Stomach smooth muscle (tissue), 2 donors: Measurements from ENCODE around the gene TNFRSF12A.

Source experiments
- H3K27ac ChIP-seq: one replicate; pipeline ENCODE4 v1.7.0; 2013; ENCODE audit warnings: mild to moderate bottlenecking, low read length, inconsistent platforms
- H3K27me3 ChIP-seq, 2 donors: one replicate each; pipeline ENCODE4 v1.7.0; 2013; ENCODE audit warnings: low read length in 2 of 2; ENCODE audit not compliant: insufficient read depth in 2 of 2, control insufficient read depth in 1 of 2
- H3K36me3 ChIP-seq, 2 donors: one replicate each; pipeline ENCODE4 v1.7.0; 2013; ENCODE audit warnings: low read length in 2 of 2; ENCODE audit not compliant: control insufficient read depth in 2 of 2, insufficient read depth in 2 of 2
- H3K4me1 ChIP-seq: one replicate; pipeline ENCODE4 v1.7.0; 2013; ENCODE audit warnings: low read length; ENCODE audit not compliant: control insufficient read depth, insufficient read depth
- H3K4me3 ChIP-seq, 2 donors: one replicate each; pipeline ENCODE4 v1.7.0; 2013; ENCODE audit warnings: low read length in 2 of 2
- H3K9ac ChIP-seq, 2 donors: one replicate each; pipeline ENCODE4 v1.7.0; 2013; ENCODE audit warnings: low read length in 2 of 2, mild to moderate bottlenecking in 1 of 2
- H3K9me3 ChIP-seq, 2 donors: one replicate each; pipeline ENCODE4 v1.7.0; 2013; ENCODE audit warnings: low read length in 2 of 2; ENCODE audit not compliant: control insufficient read depth in 2 of 2
- donor health status: healthy.
- donor health status: Pancreatic carcinoma.

Gene TNFRSF12A

DNA sequence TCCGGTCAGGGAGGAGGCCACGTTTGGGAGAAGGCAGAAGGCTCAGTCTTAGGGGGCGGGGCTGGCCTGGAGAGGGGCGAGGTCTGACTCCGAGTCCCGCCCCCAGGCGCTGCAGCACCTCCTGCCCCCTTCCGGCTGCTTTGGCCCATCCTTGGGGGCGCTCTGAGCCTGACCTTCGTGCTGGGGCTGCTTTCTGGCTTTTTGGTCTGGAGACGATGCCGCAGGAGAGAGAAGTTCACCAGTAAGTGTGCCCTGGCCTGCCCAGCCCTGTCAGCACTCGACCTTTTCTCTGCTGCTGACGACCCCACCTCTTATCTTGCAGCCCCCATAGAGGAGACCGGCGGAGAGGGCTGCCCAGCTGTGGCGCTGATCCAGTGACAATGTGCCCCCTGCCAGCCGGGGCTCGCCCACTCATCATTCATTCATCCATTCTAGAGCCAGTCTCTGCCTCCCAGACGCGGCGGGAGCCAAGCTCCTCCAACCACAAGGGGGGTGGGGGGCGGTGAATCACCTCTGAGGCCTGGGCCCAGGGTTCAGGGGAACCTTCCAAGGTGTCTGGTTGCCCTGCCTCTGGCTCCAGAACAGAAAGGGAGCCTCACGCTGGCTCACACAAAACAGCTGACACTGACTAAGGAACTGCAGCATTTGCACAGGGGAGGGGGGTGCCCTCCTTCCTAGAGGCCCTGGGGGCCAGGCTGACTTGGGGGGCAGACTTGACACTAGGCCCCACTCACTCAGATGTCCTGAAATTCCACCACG lies 1.5 kb downstream of the TNFRSF12A start:
- H3K4me1 ChIP-seq = peaks cover 40% of the 10 kb centered on the region
- peak overlapping the region; percentile 47 to 99 for H3K9ac ChIP-seq
- H3K9me3 ChIP-seq = no peaks in the 10 kb centered on the region
- H3K27me3 ChIP-seq = peaks cover 15 to 18% of the 10 kb centered on the region in 2 donors
- H3K4me3 ChIP-seq = peak overlapping the region; percentile 89 to 96
- peaks cover 4 to 5% of the 10 kb centered on the region in 2 donors for H3K36me3 ChIP-seq
- peak overlapping the region; percentile 93 for H3K27ac ChIP-seq

DNA sequence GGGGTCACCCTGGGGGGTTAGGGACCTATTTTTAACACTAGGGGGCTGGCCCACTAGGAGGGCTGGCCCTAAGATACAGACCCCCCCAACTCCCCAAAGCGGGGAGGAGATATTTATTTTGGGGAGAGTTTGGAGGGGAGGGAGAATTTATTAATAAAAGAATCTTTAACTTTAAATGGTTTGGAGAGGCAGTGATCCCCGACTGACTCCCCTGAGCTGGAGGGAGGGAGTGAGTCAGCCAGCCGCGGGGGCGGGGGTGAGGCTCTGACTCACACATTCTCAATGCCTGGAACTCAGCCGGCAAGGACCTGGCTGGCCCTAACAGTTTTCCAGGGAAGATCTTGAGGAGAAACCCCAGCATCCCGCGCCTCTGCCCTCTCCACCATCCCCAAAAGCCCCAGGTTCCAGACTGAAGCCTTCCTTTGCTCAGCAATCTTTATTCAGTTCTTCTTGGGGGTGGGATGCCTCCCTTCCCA lies 2.1 kb downstream of the TNFRSF12A start:
- Histone ChIP-seq H3K36me3 (peaks cover 9 to 11% of the 10 kb centered on the region in 2 donors), H3K27ac (peak overlapping the region; percentile 93), H3K27me3 (peaks cover 12 to 15% of the 10 kb centered on the region in 2 donors), H3K9me3 (no peaks in the 10 kb centered on the region), H3K4me3 (peak overlapping the region; percentile 89 to 96), H3K4me1 (peaks cover 40% of the 10 kb centered on the region), H3K9ac (peak overlapping the region; percentile 64 to 99)

DNA sequence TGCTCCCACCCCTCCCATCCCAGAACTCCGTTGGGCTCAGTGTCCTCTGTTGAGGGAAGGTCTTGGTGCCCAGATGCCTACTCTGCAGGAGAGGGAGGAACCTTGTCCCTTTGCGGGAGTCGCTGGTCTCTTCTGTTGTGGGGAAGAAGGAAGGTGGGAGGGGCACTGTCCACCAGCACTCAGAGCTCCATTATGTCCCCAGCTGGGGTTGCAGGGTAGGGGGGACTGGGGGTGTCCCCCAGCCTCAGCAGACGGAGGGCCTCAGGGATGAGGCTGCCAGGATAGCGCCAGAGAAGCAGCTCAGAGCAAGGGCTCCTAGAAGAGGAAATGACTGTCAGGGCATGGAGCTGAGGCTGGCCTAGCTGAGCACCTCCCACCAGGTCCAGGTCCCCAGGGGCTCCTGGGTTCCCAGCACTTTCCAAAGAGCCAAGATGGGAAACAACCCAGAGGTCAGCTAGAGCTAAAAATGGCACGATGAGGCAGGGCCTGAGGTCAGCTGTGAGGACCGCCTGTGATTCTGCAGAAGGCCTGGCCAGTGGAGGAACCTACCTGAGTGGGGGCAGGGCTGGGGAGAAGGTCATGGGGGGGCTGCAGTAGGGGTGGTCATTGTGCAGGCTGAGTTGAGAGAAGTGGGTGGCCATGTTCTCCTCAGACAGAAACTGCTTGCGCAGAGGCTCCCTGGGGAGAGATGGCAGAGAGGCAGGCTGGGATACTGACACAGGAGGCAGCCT lies 2.7 kb downstream of the TNFRSF12A start:
- H3K4me3 ChIP-seq = peak overlapping the region; percentile 79 to 89
- peaks cover 40% of the 10 kb centered on the region for H3K4me1 ChIP-seq
- peak overlapping the region; percentile 84 to 99 for H3K9ac ChIP-seq
- H3K27me3 ChIP-seq = peaks cover 9% of the 10 kb centered on the region in 2 donors
- peak overlapping the region; percentile 93 for H3K27ac ChIP-seq
- H3K36me3 ChIP-seq = peaks cover 9 to 11% of the 10 kb centered on the region in 2 donors
- H3K9me3 ChIP-seq = no peaks in the 10 kb centered on the region

DNA sequence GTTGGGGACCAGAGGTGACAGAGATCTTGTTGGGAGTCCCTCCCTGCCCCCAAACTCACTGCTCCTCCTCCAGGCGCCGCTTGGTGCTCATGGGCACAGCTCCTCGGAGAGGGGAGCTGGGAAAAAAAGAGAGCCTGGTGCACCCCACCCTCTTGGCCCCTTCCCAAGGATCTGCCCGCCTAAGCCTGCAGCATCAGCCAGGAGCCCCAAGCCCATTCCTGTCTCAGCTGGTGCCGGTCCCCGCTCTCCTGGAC lies 3.2 kb downstream of the TNFRSF12A start:
- Histone ChIP-seq H3K36me3 (peaks cover 9 to 11% of the 10 kb centered on the region in 2 donors), H3K4me1 (peaks cover 41% of the 10 kb centered on the region), H3K27me3 (peaks cover 4 to 6% of the 10 kb centered on the region in 2 donors), H3K27ac (peak overlapping the region; percentile 93), H3K9me3 (no peaks in the 10 kb centered on the region), H3K4me3 (peak overlapping the region; percentile 79 to 89), H3K9ac (peak overlapping the region; percentile 84 to 99)

DNA sequence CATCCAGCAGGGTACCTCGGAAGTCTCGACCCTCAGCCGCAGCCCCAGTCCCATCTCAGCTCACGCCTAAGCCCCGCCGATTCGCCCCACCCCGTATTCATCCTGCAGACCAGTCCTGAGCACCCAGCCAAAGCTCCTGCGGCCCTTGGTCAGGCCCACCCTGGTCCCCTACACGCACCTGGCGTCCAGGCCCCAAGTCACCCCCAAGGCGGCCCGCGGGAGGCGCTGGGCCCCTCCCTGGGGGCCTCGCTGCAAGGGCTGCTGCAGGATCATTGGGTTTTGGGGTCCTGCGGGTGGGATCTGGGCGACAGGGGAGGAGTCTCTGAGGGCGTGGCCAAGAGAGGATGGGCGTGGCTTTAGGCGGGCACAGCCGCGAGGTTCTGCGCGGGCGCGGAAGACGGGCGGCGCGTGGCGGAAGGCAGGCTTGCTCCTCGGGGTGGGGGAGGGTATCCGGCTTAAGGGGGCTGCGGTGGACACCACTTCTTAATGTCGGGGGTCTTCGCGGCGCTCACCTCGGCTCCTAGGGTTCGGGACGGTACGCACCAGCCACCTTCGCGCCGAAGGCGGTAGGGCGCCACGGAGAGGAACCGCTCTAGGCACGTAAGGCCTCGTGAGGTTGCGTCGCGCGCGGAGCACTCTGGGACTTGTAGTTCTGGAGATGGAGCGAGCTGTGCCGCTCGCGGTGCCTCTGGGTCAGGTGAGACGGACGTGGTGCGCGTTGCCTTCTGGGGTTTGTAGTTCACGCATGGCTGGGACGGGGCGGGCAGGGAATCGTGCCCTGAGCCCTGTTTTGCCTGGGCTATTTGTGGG lies 3.7 kb downstream of the TNFRSF12A start, which contains the start of the genes HCFC1R1 and THOC6:
Gene HCFC1R1, minus strand, starts transcription at position 274 of the 810 bp plus-strand sequence. Its CDS starts 1 bp downstream, at position 273.
Gene THOC6, plus strand, starts transcription at position 367 of the 810 bp plus-strand sequence. Its CDS starts 292 bp downstream, at position 659.
- Histone ChIP-seq H3K9ac (peak within 1 kb of the TSS; percentile 84 to 99), H3K9me3 (no peaks in the 10 kb centered on the region), H3K36me3 (peaks cover 9 to 11% of the 10 kb centered on the region in 2 donors), H3K27me3 (peaks cover 1 to 4% of the 10 kb centered on the region in 2 donors), H3K27ac (peak within 1 kb of the TSS; percentile 93), H3K4me3 (peak within 1 kb of the TSS; percentile 79 to 89), H3K4me1 (peaks cover 46% of the 10 kb centered on the region)

DNA sequence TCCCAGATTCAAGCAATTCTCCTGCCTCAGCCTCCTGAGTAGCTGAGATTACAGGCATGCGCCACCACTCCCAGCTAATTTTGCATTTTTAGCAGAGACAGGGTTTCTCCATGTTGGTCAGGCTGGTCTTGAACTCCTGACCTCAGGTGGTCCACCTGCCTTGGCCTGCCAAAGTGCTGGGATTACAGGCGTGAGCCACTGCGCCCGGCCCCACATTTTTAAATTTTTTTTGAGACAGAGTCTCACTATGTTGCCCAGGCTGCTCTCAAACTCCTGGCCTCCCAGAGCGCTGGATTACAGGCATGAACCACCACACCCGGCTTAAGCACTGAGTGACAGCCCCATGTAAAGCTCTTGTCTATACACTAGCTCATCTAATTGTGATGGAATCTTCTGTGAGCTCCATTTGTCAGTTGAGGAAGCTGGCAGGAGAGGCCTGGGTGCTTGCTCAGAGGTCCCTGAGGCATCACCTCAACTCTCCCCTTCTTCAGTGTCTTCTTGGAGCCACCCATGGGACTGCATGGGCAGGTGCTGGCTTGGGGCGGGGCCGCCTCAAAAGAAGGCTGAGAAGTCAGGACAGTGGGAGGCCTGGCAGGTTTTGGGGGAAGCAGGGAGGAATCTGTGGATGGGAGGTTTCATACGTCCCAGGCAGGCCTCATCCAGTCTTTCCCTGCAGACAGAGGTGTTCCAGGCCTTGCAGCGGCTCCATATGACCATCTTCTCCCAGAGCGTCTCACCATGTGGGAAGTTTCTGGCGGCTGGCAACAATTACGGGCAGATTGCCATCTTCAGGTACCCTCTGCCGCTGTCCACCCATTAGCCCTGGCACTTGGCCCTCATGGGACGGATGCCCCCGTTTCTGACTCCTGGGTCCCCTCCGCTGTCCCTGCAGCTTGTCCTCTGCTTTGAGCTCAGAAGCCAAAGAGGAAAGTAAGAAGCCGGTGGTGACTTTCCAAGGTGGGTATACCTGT lies 5.1 kb downstream of the TNFRSF12A start:
- H3K4me1 ChIP-seq = peaks cover 48% of the 10 kb centered on the region
- H3K27ac ChIP-seq = no peak overlapping the region
- H3K36me3 ChIP-seq = peaks cover 9 to 11% of the 10 kb centered on the region in 2 donors
- no peak overlapping the region for H3K4me3 ChIP-seq
- H3K9ac ChIP-seq = no peak overlapping the region
- no peaks in the 10 kb centered on the region for H3K9me3 ChIP-seq
- peaks cover 15 to 16% of the 10 kb centered on the region in 2 donors for H3K27me3 ChIP-seq

DNA sequence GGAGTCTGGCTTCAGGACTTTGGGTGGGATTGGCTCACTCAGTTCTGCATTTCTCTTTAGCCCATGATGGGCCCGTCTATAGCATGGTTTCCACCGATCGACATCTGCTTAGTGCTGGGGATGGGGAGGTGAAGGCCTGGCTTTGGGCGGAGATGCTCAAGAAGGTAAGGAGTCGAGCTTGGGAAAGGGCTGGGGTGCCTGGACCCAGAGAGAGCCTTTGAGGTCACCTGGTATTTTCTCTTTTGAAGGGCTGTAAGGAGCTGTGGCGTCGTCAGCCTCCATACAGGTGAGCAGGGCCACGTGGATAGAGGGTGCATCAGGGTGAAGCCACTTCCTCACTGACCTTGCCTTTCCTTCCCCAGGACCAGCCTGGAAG lies 5.8 kb downstream of the TNFRSF12A start:
- peaks cover 9 to 11% of the 10 kb centered on the region in 2 donors for H3K36me3 ChIP-seq
- peaks cover 42% of the 10 kb centered on the region for H3K4me1 ChIP-seq
- H3K9ac ChIP-seq = no peak overlapping the region
- no peak overlapping the region for H3K4me3 ChIP-seq
- H3K27ac ChIP-seq = no peak overlapping the region
- no peaks in the 10 kb centered on the region for H3K9me3 ChIP-seq
- H3K27me3 ChIP-seq = peaks cover 22 to 23% of the 10 kb centered on the region in 2 donors

DNA sequence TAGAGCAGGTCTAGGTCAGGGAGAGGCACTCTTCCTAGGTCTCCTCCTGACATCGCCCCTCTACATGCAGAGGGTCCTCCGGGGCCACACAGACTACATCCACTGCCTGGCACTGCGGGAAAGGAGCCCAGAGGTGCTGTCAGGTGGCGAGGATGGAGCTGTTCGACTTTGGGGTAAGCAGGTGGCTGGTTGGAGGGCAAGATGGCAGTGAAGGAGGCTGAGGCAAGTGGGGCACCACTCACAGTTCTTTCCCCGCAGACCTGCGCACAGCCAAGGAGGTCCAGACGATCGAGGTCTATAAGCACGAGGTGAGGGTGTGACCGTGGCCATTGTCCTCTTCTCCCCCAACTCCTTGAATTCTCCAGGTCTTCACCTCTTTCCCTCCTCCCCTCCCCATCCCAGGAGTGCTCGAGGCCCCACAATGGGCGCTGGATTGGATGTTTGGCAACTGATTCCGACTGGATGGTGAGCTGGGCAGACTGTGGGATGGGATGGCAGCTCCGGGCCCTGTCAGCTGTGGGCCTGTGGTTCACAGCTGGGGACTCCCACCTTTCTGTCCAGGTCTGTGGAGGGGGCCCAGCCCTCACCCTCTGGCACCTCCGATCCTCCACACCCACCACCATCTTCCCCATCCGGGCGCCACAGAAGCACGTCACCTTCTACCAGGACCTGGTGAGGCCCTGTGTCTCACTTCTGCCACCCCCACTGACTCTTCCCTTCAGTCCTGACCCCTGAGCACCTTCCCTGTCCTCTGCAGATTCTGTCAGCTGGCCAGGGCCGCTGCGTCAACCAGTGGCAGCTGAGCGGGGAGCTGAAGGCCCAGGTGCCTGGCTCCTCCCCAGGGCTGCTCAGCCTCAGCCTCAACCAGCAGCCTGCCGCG lies 6.7 kb downstream of the TNFRSF12A start:
- no peak overlapping the region for H3K27ac ChIP-seq

DNA sequence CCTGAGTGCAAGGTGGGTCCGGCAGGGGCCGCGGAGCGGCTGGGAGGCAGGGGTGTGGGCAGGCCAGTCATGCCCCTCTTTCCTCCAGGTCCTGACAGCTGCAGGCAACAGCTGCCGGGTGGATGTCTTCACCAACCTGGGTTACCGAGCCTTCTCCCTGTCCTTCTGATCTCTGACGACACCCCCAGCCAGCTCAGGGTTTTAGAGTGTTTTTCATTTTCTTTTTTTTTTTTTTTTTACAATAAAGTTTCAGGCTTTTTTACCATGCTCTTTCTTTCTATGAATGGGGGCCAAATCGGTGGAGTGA lies 7.3 kb downstream of the TNFRSF12A start:
- no peak overlapping the region for H3K4me3 ChIP-seq
- H3K36me3 ChIP-seq = peaks cover 9 to 11% of the 10 kb centered on the region in 2 donors
- no peaks in the 10 kb centered on the region for H3K9me3 ChIP-seq
- no peak overlapping the region for H3K9ac ChIP-seq
- no peak overlapping the region for H3K27ac ChIP-seq
- H3K27me3 ChIP-seq = peaks cover 32 to 33% of the 10 kb centered on the region in 2 donors
- H3K4me1 ChIP-seq = peaks cover 27% of the 10 kb centered on the region

More for the DNA sequence above, 6.7 kb downstream of the TNFRSF12A start:
- Histone ChIP-seq H3K4me3 (no peak overlapping the region), H3K27me3 (peaks cover 28% of the 10 kb centered on the region in 2 donors), H3K36me3 (peaks cover 9 to 11% of the 10 kb centered on the region in 2 donors), H3K4me1 (peaks cover 33% of the 10 kb centered on the region), H3K9ac (no peak overlapping the region), H3K9me3 (no peaks in the 10 kb centered on the region)
